22Rv1 (cell line): ENCODE results near the gene PRG3.

ENCODE experiments used
- CTCF ChIP-seq: fragments of 450-650 bp; IDR thresholded peaks from 2 replicates; pipeline ENCODE4 v1.5.1; 2017; ENCODE audit warnings: mild to moderate bottlenecking
- ZFX ChIP-seq: fragments of 450-650 bp; IDR thresholded peaks from 2 replicates; pipeline ENCODE4 v1.6.1; 2017; ENCODE audit warnings: antibody characterized with exemption, borderline replicate concordance

GRCh38 chr11:57353446-57353845, 27.5 kb downstream of the PRG3 start:
- no peak for TF ChIP-seq CTCF
- no peak for TF ChIP-seq ZFX
